GM19397 (cell line): ENCODE measurements around the gene SLC28A3.

Experiments
- ATAC-seq: cut with Tn5 transposase; IDR thresholded peaks from one replicate; pipeline ENCODE4 v1.9.1; 2021; ENCODE audit warnings: mild to moderate bottlenecking, moderate library complexity; ENCODE audit not compliant: unreplicated experiment

Gene SLC28A3

GRCh38 chr9:84301851-84302250 lies 38.7 kb downstream of the SLC28A3 start:
- no peak for ATAC-seq

GRCh38 chr9:84300271-84300670 lies 40.3 kb downstream of the SLC28A3 start:
- ATAC-seq = no peak

- no peak for ATAC-seq
Observed at GRCh38 chr9:84297162-84297821, 43.3 kb downstream of the SLC28A3 start.

GRCh38 chr9:84296146-84296843 lies 44.3 kb downstream of the SLC28A3 start:
- peak; percentile 48 for ATAC-seq

- no peak for ATAC-seq
Observed at GRCh38 chr9:84294241-84294950, 46.2 kb downstream of the SLC28A3 start.

- peak; percentile 61 for ATAC-seq
Observed at GRCh38 chr9:84293001-84293798, 47.4 kb downstream of the SLC28A3 start.

- no peak for ATAC-seq
Observed at GRCh38 chr9:84285381-84285780, 55.2 kb downstream of the SLC28A3 start.

GRCh38 chr9:84283946-84284345 lies 56.6 kb downstream of the SLC28A3 start:
- ATAC-seq = no peak

- no peak for ATAC-seq
Observed at GRCh38 chr9:84278130-84278529, 62.4 kb downstream of the SLC28A3 start.

- no peak for ATAC-seq
Observed at GRCh38 chr9:84277646-84278045, 62.9 kb downstream of the SLC28A3 start.

GRCh38 chr9:84276741-84277140 lies 63.8 kb downstream of the SLC28A3 start:
- ATAC-seq = no peak

- no peak for ATAC-seq
Observed at GRCh38 chr9:84271921-84272556, 68.5 kb downstream of the SLC28A3 start.

GRCh38 chr9:84271531-84271900 lies 69.0 kb downstream of the SLC28A3 start:
- ATAC-seq = peak; percentile 89

GRCh38 chr9:84270847-84271530 lies 69.6 kb downstream of the SLC28A3 start:
- ATAC-seq = peak; percentile 12

GRCh38 chr9:84266087-84266561 lies 74.4 kb downstream of the SLC28A3 start:
- no peak for ATAC-seq

- ATAC-seq = no peak
Observed at GRCh38 chr9:84264307-84265029, 76.1 kb downstream of the SLC28A3 start.

- peak; percentile 77 for ATAC-seq
Observed at GRCh38 chr9:84261070-84261746, 79.3 kb downstream of the SLC28A3 start.

GRCh38 chr9:84258371-84258770 lies 82.2 kb downstream of the SLC28A3 start:
- ATAC-seq = no peak

- no peak for ATAC-seq
Observed at GRCh38 chr9:84255696-84256095, 84.9 kb downstream of the SLC28A3 start.
